ENCODE results near the gene FAM110C.
"Not testable (repeated sequence)": the region's sequence is repeated elsewhere in the genome, so short reads cannot be mapped to it uniquely, and the experiment has no call there.

Gene FAM110C

DNA sequence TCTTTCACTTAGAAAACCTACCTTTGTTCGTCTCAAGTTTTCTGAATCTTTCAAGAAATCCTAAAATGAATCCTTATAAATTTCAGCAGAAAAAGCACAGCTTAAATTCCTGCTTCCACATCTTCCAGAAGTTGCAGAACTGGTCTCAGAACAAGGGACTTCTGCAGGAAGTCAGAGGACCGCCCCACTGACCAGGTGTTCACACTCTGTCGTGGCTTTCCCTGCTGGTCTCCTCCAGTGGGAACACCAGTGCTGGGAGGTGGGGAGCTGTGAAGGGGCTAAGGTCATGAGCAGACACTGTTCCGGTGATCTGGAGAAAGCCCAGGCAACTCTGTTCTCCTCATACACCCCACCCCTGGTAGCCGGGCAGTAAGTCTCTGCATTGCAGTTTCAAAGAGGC is 3.5 kb downstream of the FAM110C start:
- DNase-seq (ENCODE audit: low read depth) = no peak

DNA sequence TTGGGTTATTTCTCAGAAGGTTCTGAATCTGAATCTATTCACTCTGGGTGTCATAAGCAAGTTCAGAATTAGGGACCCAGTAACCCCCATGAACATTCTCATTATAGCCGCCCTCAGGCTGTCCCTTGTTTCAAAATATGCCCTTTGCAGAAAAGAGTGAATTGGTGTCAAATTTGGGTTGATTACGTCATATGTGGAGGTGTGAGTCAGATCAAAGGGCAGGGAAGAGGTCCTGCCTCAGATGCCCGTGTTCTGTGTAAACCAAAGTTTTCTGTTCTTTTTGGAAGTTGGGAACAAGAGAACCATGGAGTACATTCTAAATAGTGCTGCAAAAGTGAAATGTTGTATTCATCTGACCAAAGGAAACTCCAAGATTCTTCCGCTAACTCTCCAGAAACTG is 5.8 kb downstream of the FAM110C start:
- DNase-seq (ENCODE audit: low read depth) = no peak

DNA sequence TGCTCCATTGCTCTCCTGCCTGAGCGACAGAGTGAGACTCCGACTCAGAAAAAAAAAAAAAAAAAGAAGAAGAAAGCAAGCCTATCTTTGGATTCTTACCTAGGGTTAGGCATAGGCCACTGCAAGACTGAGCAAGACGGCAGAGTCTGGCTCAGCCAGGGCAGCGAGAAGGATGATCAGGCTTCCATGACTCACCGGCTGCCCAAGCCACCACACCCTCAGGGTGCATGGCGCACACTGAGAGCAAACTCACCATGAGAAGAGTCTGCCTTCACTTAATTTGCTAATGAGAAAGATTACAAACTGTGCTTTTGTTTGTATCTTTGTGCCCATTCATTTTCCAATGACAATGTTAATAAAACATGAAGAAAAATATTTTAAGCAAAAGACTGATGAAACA is 8.2 kb downstream of the FAM110C start:
- no peak for DNase-seq (ENCODE audit: low read depth)

DNA sequence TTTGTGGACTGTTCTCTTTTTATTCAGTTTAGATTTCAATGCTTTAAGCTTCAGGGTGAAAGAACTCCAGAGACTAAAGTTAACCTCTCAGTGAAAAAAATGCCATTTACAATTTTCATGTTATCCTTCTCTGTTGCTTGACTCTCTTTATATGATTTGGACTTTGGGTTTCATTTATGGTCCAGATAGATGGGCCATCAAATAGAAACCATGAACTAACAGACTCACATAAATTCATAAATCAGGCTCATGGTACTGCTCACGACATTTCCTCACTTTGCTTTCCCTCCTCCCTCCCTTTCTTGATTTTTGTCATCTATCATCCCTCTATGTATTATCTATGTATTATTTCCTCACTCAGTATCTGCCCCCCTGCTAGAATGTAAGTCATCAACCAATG is 10.0 kb downstream of the FAM110C start:
- no peak for DNase-seq (ENCODE audit: low read depth)

DNA sequence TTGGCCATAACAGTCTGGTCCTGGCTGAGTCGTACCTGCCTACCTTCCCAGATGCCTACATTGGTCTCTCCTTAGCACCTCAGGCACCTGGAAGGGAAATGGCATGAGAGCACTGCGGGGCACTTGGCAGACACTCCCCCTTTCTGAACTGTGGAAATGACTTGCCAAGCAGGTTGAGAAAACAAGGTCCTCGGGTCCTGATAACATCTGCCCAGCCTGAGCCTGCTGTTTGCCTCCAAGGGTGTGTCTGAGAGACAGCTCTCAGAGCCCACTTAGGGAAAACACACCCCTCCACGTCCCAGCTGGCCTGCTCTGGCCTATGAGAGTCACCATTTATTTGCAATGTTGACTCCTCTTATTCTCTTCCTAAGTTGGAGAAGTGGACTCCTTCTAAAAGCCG is 10.5 kb downstream of the FAM110C start:
- no peak for DNase-seq (ENCODE audit: low read depth)

DNA sequence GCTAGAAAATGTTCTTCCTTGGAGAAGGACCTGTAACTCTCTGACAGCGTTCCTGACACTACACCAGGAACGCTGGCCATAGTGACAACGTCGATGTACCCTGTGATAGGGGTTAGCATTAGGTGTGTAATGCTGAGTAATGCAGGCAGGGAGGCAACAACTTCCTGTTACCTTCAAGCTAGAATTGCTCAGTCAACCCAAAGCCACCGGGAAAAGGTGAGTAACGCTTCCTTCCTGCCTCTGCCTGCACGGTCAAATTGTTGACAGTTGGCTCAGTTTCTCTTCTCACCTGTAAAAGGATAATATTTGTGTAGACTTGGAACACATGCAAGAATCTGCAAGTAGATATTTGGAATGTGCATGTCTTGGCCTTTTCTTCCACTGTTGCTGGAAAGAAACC is 12.7 kb downstream of the FAM110C start:
- no peak for DNase-seq (ENCODE audit: low read depth)

DNA sequence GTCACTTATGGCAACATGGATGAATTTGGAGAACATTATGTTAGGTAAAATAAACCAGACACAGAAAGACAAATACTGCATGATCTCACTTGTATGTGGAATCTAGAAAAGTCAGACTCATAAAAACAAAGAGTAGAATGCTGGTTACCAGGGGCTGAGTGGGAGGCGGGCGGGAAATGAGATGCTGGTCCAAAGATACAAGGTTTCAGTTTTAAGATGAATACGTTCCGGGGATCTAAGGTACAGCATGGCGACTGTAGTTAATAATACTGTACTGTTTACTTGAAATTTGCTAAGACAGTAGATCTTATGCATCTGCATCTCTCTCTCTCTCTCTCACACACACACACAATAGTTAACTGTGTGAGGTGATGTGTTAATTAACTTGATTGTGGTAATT is 14.2 kb downstream of the FAM110C start:
- DNase-seq (ENCODE audit: low read depth) = no peak

DNA sequence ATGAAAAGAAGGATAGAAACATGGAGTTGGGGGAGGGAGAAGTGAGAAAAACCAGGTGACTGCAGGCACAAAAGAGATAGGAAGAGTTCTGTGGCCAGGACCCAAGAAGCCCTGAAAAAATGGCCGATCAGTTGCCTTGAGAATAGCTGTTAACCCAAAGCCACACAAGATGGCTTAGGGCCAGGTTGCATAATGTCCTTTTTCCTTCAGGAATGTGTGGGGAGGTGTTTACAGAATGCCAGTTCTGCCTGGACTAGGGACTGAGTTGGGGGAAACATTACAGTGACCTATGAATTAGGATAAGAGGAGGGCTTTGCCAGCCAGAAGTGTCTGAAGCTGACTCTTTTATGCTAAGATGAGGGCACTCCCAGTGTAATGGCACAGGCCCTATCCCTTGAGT is 17.1 kb downstream of the FAM110C start:
- DNase-seq (ENCODE audit: low read depth) = no peak

DNA sequence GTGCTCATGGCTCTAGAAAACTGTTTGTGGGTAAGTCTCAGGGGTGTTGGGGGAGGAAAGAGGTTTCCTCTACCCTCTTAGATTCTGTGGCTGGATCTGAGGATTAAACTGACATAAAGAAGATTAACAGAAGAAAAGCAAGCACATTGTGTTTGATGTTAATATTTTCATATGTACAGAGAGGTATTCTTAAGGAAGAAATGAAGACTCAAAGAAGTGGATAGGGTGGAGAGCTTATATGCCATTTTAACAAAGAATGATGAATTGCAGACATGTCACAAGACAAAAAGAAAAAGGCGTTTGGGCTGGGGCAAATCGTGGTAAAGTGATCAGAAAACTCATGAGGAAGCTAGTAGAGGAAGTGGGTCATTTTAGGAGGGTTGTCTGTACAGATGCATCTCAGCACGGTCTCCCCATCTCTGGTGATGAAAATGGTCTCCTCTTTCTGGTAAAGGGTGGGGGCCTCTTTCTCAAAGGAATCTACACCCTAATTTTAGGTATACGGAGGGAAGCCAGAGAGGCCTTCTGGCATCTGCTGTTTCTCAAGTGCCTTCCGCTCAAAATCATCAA is 17.8 kb downstream of the FAM110C start:
- no peak for DNase-seq (ENCODE audit: low read depth)

DNA sequence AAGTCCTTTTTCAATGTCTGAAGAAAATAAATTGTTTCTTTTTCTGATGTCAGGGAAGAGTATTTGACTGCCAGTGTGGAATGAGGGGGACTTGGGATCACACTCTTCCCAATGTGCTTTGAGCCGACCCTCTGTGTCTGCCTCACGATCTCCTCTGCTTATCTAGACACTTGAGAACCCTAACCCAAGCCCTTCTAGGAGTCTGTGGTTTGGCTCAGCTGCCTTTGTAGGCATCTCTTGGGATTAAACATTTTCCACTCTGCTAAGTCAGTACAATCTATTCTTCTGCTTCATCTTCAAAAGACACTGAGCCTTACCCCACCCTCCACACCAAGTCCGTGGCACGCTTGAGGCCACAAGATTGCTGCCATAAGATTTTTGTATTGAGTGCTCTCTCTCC is 19.4 kb downstream of the FAM110C start:
- DNase-seq (ENCODE audit: low read depth) = no peak

DNA sequence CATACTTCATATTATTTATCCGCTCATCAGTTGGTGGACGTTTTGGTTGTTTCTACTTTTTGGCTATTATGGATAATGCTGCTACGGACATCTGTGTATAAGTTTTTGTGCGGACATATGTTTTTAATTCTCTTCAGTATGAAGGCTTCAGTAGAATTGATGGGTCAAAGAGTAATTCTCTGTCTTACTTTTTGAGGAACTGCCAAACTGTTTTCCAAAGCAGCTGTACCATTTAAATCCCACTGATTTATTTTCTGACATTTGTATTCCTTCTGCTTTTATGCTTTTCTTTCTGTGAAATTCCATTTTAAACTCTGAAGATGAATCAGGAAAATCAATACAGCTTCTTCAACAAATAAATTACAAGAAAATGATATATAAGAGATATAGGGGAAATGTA is 20.8 kb downstream of the FAM110C start:
- no peak for DNase-seq (ENCODE audit: low read depth)

DNA sequence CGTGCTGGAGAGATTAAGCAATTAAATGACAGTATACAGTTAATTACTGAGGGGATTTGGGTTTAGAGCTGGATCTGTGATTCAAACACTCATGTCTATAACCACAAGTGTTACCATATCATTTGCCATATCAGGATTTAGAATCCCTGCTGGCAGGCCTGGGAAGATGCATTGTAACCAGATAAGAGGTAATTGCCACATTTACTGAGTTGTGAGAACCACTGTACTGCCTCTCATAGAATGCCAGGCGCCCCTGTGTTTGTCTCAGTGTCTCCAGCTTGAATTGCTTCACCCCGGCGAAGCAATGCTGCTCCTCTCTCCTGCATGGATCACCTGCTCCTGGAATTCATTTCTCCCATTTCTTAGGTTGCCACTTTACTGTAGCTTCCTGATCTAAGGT is 21.7 kb downstream of the FAM110C start:
- not testable (repeated sequence) for DNase-seq (ENCODE audit: low read depth)

DNA sequence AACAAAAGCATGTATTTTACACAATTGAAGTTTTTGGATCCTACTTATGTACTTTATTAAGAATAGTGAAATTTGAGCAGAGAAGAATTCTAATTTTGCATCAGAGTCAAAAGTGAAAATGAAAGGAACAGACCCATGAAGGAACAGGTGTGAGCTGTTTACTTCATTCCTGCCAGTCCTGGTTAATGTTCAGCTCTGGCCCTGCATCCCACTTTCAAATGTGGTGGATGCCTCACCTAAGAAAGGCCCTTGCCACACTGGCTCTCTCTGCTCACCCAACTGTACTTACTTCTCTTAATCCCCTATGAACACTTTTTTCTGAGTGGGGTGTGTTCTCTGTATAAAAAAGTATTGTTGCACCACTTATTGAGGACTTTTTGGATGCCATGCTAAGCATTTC is 22.2 kb downstream of the FAM110C start:
- no peak for DNase-seq (ENCODE audit: low read depth)

DNA sequence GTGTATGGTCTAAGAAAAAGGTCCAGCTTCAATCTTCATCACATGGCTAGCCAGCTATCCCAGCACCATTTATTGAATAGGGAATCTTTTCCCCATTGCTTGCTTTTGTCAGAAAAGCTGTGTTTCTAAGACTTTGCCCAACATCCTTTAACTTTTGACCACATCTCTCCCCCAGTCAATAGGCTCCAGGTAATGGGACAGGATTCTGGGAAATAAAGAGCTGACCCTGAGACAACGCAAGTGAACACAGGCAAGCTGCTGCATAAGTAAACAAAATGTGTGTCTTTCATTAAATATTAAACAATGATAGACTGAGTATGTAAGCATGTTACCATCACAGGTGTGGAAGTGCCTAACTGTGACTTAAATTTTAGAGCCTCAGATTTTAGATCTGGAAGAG is 23.0 kb downstream of the FAM110C start:
- DNase-seq (ENCODE audit: low read depth) = no peak

DNA sequence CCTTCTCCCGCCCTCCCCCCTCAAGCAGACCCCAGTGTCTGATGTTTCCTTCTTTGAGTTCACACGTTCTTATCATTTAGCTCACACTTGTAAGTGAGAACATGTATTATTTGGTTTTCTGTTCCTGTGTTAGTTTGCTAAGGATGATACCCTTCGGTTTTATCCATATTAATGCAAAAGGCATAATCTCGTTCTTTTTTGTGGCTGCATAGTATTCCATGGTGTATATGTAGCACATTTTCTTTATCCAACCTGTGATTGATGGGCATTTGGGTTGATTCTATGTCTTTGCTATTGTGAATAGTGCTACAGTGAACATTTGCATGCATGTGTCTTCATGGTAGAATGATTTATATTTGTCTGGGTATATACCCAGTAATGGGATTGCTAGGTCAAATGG is 24.1 kb downstream of the FAM110C start:
- not testable (repeated sequence) for DNase-seq (ENCODE audit: low read depth)

DNA sequence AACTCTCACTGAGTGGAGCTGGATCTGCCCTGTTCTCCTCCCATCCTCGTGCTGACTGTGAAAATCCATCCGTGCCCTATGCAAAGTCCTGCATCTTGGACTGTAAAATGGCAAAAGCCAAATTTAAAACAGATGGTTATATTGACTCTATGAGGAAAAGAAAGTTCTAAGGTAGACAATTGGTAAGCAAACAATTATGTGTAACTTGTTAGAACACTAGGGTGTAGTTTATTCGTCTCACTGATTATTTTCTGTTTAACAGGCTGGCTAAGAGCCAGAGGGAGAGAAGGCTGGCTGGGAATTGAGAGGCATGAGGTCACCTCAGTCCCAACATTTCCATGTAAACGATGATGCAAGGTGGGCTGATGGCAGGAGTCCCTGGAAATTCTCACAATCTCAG is 26.0 kb downstream of the FAM110C start:
- DNase-seq (ENCODE audit: low read depth) = not testable (repeated sequence)

DNA sequence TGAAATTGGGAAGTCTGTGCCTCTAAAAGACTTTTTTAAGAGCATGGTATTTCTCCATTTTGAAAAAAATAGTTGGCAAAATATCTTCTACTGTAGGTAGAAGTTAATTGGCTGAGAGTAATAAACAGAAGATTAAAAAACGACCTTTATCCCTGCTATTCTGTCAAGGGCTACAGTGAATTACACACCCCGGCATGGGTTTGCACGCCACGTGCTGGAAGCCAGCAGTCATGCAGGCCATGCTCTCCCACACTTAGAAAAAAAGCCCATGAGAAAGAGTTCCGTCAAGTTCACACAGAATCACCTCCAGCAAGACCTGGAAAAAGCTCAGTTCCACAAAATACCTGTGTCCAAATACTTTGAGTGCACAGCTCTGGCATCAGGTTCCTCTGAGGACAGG is 26.8 kb downstream of the FAM110C start:
- DNase-seq (ENCODE audit: low read depth) = no peak

DNA sequence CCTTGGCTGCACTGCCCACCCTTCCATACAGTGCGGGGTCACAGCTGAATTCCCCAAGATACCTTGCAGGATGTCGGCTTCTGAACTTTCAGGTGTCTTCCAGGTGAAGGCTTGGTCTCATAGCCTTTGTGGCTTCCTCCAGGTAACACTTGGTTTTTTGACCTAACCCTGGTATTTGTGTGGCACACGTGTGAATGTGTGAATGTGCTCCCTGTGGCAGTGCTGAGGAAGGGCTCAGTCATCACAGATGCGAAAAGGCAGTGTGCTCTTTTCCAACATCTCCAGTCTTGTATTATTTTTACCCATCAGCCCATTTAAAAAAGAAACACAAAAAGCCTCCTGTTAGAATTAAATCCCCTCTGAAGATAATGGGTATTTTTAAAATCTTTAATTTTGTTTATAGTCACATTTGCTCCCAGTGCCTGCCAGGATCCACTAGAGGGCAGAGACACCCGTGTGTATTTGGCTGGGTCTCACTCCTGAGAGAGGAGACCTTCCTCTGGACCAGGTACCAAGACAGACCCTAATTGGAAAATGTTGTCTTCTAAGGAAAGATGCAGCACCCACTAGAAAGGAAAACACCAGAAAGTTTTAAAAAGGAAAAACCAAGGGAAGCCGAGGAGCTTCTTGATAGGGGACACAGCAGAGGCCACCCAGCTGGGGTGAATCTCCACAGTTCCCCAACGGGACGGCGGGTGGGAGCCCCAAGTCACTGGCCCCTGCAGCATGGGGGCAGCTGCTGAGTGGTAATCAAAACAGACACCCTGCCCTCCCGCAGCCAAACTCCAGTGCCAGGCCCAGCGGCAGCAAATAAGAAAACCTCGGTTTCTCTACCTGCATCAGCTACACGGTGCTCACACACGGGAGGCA is 27.7 kb downstream of the FAM110C start:
- DNase-seq (ENCODE audit: low read depth) = no peak

DNA sequence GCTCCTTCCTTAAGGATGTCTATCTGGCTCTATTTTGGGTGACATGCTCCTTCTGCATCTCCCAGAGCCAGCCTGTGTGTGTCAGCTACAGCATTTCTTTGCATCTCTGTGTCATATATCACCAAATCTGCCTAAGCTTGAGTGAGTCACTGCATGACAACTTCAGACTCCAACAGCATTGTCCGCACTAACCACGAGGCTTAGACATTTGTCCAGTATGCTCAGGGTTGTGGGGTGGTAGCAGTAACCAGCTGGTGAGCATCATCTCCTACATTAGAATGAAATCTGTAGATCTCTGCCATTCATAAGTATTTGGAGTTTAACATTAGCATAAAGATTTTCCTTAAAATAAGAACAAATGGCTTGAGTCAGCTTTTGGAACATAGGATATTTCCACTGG is 30.4 kb downstream of the FAM110C start:
- not testable (repeated sequence) for DNase-seq (ENCODE audit: low read depth)

DNA sequence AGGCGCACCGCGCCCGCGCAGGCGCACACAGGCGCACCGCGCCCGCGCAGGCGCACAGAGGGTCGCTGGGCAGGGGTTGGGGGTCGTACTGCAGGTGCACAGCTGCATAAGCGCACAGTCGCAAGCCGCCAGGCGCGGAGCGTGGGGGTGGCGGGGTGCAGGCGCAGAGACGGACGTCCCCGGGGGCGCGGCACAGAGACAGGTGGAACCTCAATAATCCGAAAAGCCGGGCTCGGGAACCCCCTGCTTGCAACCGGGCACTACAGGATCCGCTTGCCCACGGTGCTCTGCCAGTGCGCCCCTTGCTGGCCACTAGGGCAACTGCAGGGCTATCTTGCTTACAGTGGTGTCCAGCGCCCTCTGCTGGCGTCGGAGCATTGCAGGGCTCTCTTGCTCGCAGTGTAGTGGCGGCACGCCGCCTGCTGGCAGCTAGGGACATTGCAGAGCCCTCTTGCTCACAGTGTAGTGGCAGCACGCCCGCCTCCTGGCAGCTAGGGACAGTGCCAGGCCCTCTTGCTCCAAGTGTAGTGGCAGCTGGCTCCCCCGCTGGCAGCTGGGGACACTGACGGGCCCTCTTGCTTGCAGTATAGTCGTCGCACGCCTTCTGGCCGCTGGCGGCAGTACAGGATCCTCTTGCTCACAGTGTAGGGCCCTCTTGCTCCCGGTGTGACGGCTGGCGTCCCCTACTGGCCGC is 34.9 kb downstream of the FAM110C start:
- DNase-seq (ENCODE audit: low read depth) = peak; percentile 2

DNA sequence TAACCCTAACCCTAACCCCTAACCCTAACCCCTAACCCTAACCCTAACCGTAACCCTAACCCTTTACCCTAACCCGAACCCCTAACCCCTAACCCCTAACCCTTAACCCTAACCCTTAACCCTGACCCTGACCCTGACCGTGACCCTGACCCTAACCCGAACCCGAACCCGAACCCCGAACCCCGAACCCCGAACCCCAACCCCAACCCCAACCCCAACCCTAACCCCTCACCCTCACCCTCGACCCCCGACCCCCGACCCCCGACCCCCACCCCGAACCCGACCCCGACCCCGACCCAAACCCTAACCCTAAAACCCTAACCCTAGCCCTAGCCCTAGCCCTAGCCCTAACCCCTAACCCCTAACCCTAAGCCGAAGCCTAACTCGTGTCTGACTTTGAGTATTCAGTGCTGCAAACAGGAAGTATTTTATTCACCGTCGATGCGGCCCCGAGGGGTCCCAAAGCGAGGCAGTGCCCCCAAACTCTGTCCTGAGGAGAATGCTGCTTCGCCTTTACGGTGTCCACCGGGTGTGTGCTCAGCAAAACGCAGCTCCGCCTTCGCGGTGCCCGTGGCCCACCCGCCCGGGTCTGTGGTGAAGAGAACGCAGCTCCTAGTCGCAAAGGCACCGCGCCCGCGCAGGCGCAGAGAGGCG is 36.0 kb downstream of the FAM110C start:
- no peak for DNase-seq (ENCODE audit: low read depth)
